CD4-positive, alpha-beta T cell treated with Interleukin-4 for 4 hours (primary cell): ENCODE data around the gene RBM19.
"Not testable (repeated sequence)": the region's sequence is repeated elsewhere in the genome, so short reads cannot be mapped to it uniquely, and the experiment has no call there.

Source experiments
- DNase-seq: peaks from one replicate; pipeline ENCODE4 v3.0.0-alpha.2; 2020

RBM19 gene

DNA sequence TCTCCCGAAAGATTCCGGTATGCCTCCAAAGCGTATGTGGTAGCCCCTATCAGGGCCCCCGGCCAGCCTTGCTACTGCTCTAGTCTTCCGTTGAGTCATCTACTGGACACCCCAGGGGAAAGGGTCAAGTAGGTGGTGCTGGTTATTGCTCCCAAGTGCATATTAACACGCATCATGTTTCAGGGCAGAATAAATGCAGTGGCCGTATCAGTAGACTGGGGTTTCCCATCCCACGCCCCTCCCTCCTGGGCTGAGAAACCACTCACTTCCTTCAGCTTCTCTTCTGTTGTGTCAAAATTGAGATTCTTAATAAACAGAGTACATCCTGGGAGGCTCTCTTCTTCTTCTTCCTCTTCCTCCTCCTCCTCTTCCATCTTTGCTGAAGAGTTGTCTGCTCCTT lies 39.3 kb downstream of the RBM19 start:
- no peak for DNase-seq

DNA sequence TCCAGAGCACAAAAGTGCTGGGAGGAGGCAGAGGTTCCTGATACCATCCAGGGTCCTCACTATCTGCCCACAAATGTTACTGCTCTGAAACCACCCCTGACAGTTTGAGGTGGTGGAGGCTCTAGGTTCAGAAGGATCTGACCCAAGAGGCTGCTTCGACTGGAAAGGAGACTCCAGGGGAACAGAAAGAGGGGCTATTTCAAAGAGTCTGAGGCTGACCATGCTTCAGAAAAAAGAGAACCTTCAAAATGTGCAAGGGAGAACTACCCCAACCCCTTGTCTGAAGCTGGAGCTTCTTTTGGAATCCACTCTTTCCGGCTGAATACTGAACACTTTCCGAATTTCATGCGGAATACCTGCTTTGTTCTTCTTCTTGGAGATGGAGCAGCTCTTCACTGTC lies 41.8 kb downstream of the RBM19 start:
- no peak for DNase-seq

DNA sequence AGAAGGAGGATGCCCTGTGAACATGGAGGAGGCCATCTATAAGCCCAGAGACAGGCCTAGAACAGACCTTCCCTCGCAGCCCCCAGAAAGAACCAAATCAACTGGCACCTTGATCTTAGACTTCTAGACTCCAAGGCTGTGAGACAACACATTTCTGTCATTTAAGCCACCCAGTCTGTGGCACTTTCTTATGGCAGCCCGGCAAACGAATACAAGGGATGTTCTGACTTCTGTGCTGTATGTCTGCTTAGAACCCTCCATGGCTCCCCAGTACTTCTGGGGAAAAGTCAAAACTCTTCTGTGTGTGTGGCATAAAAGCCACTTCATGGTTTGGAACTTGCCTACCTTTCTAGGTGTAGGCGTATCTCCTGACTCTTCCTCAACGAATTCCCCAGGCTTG lies 42.9 kb downstream of the RBM19 start:
- no peak for DNase-seq

DNA sequence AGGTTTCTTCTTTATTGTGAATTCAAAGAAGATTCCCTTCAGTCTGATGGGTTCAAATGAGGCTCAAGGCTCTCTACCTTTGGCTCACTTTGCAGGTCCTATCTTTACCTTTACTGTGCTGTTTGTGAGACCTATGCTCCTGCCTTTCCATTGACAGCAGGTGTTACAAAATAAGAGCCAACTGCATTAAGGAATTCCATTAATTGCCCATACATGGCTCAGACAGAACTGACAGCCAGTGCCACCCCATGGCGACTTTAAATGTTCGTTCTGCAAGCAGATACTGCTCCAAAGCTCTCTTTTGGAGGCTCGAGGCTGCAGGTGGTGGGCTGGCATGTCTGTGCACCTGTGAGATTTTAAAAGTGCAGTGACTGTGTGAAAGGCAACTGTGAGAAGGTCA lies 44.7 kb downstream of the RBM19 start:
- DNase-seq, result no peak

DNA sequence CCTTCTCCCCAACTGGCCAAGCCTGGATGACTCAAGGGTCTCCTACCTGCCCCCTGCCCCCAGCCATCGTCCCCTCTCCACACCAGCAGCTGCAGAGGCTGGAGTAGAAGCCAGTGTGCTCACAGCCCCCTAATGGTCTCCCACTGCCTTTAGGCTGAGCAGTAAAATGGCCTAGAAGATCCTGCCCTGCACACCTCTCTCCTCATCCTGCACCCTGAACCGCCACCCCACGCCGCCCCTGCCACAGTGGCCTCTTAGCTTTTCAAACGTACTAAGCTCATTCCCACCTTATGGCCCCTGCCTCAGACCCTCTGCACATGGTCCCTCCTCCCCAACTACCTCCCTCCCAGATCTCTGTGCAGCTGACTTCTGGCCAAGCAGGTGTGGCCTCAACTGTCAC lies 46.3 kb downstream of the RBM19 start:
- no peak for DNase-seq

DNA sequence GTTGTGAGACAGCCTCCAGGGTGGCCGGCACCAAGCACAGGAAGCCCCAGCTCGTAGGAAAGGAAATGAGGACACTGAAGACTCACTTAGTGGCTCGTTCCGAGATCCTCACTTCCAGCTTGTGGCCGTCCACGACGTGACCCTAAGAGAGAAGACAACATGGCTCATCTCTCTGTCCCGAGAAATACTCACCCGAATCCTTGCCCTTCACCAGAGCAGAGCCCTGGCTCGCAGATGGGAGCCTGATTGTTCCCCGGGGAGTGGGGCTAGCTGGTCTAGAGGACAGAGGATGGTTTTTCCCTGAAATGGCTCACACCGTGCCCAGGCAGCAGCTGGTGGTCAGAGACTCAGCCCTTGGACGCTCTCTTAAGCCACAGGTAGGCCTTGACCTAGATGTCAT lies 47.8 kb downstream of the RBM19 start:
- no peak for DNase-seq

DNA sequence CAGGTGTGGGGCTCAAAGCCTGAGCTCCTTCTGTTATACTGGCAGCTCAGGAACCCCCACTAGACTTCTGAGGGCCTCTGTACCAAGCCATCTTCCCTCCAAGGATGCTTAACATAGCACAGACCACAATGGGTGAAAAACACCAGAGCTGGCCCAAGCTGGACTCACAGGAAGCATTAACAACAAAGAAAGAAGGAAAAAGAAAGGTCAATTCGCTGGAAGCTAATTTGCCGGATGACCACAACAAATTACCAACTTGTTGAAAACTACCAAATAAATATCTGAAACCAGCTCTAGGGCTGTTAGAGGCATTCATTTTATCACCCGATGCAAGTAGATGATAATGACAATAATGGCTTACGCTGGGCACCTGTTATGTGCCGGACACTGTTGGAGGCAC lies 48.7 kb downstream of the RBM19 start:
- no peak for DNase-seq

DNA sequence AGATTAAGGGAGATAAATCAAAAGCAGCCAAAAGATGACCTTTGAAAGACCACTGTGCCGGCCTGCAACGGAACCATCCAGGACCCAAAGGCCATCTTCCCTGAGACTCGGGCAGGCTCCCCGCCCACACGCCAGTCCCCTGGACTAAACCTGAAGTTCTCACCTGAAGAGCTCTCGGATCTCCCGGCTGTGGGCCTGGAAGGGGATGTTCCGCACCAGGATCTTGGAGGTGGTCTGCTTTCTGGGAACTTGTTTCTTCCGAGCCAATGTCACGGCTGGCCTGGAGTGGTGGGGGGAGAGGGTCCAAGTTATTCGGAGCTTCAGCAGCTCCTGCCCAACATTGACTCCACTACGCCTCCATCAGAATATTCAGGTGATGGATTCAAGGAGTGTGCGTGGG lies 51.3 kb downstream of the RBM19 start:
- DNase-seq, result no peak

DNA sequence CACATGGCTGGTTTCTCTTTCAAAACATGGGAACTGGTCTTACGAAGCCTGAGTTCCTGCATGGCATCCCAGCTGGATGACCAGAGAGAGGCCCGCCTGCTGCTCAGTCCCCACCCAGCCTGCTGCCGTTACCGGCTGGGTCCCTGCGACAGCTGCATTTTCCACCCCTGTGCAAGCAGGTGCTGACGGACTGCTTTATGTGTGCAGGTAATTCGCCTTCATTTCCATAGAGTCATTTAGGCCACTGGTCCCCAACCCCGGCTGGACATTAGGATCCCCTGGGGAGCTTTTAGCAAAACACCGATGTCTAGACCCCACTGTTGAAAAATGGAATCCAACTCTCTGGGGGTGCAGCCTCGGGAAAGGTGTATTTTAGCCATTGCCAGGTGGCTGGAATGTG lies 51.9 kb downstream of the RBM19 start:
- DNase-seq, result no peak

DNA sequence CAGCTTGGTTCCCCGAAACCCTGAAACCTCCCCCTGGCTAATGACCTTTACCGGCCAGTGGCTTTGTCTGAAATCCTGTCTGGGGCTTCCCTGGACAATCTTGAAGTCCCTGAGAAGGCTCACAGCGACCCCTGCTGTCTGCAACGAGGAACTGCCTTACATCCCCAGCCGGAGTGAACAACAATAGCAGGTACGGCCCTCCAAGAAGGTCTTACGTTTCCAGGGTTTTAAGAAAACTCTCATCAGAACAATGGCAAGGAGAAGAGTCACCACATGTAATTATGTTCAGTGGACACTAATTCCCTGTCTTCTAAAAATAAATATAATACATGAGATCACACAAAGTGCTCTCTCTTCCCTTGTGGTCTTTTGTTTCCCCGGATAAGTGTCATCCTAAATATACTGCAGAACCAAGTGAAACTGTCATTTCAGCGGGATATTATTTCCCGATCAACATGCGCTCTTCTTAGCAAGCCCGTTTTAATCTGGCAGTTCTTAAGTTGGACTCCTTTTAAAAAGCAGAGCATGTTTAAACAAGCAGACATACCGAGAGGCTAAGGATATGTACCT lies 53.3 kb downstream of the RBM19 start:
- DNase-seq, result peak; percentile 50

DNA sequence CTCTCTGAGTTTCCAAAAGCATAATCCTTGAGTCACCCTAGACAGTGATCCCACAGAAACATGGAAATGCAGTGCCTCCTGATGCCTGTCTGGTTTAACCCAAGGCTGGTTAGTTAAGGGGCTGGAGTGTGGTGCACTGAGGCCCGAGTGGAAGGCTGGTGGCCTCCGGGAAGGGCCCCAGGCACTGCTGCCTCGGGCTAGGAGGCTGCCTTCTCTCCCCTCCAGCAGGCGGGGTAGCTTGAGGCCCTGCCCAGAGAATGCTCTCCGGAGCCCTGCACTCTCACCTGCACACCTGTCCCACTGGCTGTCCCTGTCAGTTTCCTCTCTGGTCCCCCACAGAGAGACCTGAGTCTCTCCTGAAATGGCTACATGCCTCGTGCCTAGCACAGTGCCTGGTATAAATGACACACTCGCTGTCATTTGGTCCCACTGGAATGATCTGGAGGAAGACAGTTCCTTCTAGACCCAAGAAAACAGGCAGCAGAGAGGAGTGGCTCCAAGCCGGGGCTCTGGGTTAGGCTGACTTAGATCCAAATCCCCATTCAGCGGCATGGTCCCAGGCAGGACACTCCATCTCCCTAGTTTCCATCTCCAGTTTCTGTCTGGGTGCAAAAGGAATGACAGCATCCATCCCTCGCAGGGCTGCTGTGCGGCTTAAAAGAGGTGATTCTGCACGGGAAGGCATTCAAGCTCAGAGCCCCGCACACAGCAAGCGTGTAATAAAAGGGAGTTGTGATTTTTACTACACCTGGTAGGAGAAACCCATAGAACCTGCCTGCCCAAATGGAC lies 54.0 kb downstream of the RBM19 start:
- DNase-seq, result no peak

DNA sequence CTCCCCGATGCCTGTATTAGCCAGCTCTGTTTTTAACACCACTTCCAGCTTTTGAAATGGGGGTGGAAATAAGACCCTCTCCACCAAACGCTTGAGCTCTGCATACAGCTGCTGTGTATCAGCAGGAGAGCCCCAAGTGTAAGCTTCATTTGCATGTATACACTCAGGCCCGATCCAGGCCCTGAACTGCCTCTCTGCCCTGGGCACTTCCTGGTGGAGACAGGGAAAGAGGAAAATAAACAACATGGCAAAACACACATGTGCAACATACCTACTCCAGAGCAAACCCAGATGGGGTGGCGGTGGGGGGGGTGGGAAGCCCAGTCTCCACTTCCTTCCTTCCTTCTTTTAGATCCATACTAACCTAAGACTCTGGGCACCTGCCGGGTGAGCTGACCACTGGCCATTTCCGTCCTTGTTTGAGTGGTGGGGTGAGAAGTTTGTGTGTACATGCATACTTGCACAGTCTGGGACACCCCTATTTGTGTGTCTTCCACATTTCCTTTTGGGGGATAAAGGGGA lies 55.3 kb downstream of the RBM19 start:
- no peak for DNase-seq

DNA sequence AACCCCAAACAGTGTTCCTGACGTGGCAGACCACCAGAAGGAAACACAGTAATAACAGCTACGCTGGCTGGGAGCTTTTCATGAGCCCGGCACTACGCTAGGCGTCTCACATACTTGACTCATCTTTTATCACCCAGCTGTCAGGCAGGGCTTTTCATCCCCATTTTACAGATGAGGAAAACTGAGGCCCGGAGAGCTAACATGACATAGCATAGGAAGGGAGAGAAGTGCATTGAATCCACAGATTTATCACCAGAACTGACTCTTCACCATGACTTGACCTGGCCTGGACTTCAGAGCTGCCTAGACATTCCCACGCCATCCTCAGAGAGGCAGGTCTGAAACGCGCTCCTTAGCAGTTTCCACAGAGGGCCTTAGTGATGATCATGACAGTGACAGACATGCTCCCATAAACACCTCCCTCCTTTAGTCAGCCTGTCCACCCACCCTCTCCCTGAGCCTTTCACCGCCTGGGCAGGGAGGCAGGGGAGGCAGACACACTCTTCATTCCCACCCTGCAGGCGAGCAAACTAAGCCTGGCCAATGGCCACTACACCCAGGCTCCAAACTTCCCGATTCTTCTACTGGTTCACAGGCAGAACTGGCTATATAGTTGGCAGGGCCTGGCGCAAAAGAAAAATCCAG lies 56.2 kb downstream of the RBM19 start:
- no peak for DNase-seq

DNA sequence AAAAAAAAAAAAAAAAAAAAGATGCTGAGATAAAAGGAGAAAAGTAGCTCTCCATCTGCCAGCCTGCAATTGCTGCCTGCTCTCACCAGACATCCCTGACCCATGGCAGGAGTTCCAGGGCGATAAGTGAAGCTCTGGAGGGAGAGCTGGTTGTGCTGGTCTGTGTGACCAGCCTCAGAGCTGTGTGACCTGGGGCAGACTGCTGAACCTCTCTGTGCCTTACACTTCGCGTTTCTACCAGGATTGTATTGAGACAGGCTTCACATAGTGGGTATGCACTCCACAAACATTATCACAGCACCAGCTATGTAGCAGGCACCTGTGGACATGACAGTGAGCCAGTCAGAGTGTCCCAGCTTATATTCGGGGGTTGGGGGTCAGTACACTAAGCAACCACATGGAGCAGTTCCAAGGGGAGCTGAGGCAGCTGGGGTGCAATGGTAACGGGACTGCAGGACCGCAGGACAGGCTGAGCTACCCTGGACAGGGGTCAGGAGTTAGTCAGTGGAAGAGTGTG lies 57.5 kb downstream of the RBM19 start:
- DNase-seq, result no peak

DNA sequence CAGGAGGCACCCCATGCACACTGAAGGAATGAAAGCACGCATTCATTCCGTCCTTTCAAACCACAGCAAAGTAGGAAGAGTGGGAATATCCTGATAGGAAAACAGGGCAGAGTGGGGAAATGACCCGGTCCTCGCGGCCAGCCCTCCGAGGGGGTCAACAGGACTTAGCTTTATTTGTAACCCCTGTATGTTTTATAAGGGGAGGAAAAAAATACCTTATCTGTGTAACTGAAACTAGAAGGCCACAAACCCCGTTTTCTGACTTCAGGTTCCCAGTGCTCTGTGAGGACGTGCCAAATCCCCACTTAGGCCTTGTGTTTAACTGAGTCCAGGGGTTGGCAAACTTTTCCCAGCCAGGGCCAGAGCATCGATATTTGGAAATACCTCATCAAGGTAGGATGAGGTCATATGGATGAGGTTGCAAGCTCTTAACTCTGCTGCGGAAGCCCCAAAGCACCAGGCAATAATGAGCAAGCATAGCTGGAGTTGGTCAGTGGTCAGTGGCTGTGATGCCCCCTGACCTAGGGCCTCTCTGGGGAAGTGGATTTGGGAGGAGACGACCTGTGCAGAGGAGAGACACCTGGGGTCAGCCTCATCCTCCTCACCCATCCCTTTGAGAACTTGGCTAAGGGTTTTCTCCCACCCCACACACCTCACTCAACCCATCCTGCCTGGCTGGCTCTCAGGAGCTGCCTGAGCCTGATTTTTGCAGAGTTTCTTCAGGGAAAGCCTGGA lies 58.5 kb downstream of the RBM19 start:
- no peak for DNase-seq

DNA sequence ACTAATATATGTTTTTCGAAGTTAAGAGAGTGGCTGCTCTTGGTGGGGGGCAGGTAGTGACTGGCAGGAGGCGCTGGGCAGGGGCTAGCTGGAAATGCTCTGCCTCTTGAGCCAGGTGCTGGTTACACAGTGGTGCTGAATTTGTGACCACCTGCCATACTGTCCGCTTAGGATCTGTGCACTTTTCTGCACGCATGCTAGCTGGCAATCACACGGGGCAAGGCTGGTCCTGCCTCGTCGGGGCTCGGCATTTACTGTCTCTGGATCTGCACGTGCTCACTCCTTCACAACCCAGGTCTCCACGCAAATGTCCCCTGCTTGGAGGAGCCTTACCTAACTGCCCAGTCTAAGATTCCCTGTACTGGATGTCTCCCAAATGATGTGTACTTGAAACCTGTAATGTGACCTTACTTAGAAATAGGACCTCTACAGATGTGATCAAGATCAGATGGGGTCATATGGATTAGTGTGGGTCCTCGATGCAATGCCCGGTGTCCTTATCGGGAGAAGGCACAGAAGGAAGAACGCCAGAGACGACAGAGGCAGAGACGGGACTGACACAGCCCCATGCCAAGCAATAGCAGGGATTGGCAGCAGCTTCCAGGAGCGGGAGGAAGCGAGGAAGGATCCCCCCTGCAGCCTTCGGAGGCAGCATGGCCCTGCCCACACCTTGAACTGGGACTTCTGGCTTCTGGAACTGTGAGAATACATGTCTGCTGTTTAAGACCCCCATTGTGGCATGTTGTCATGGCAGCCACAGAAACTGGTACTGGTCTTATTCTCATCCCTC lies 59.5 kb downstream of the RBM19 start:
- no peak for DNase-seq

DNA sequence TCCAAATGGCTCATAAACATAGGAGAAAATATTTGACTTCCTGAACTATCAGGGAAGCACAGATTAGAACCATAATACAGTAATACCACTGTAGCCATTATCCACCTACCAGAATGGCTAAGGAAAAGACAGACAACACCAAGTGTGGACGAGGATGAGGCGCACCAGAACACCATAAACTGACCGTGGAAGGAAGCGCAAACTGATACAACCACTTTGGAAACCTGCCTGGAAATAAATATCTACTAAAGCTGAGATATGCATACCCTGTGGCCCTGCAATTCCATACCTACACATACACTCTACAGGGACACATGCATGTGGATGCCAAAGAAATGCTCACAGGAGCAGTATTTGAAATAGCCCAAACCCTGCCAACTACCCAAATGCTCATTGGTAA lies 60.3 kb downstream of the RBM19 start:
- DNase-seq, result no peak

DNA sequence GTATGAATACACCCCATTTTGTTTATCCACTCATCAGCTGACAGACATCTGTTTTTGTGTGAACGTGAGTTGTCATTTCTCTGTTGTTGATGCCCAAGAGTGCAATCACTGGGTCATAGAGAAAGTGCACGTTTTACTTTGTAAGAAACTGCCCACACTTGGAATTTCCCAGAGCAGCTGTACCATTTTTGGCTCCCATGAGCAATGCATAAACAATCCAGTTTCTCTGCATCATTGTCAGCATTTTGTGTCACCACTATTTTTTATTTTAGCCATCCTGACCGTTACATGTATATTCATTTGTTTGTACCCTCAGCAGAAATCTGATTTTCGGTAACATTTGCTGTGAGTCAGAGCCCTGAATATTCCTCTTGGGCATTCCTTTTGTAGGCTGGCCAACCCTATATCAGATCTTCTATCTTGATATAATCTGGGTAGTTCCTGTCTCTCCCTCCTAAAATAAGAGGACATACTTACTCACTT lies 62.7 kb downstream of the RBM19 start:
- no peak for DNase-seq

DNA sequence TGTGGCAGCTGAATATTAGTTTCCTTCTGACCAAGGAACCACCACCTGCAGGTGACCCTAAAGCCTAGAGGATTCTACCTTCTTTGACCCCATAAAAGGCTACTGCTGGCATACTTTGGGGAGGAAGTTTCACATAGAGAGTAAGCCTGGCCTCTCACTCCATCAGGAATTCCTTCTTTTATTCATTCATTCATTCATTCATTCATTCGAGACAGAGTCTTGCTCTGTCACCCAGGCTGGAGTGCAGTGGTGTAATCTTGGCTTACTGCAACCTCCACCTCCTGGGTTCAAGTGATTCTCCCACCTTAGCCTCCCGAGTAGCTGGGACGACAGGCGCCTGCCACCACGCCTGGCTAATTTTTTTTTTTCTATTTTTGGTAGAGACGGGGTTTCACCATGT lies 64.8 kb downstream of the RBM19 start:
- DNase-seq, result not testable (repeated sequence)

DNA sequence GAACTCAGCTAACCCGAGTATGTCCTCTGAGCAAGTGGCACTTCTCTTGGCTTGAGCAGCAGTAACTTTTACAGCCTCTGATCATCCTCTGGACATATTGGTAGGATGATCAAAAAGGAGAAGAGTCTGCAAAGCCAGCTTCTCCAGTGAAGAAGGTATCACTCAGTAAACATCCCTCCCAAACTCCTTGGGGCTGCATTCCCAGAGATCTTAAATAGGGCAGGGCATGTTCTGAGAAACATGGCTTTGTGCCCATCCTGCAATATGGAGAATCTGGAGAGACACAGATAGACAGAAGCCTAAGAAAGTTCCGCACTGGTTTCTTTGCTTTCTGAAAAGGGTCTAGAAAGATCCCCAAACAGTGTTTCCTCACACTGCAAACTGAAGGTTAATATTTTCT lies 65.4 kb downstream of the RBM19 start:
- DNase-seq, result no peak

DNA sequence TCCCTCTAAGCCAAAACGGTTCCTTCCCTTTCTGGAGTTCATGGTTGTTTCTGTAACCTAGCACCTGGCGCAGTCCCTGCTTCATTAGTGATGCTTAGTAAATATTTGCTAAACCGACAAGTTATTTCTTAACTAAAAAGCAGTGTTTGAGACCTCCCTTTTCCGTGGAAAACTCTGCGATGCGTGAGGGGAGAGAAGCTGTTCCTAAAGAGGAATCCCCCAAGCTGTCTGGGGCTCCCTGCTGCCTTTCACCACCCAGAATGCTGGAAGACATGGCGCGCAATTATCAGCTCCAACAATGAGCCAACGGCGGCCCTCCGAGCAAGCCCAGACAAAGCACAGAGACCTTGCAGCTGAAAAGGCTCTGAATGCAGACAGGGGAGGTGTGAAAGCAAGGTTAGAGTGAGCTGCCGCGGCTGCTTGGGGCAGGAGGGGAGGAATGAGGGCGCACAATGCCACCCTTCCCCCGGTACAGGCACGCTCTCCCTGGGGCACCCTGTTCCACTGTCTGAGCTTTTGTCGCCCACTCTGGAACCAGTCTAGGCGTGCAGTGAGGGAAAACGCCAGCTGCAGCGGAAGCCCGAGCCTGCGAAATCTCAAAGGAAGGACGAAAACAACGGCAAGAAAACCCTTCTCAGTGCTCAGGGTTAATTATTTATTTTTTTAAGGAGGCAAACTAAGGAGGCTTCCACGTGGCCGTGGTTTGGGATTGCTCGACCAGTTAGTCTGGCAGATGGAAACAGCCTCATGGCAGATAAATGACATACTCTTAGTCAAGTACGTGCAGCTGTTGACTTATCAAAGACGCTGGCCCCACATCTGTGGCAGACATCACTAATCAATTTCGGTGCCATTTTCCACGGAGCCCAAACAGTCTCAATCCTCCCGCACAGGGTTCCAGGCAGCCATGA lies 66.3 kb downstream of the RBM19 start:
- no peak for DNase-seq
